ENCODE data around the gene YARS1.

The YARS1 gene

GRCh38 chr1:32757213-32757895, 59.8 kb downstream of the YARS1 start:
- no peaks in the 10 kb centered on the region for H3K9me3 ChIP-seq (replicated peaks; ENCODE audit: insufficient read depth, low read length)
- no peak for DNase-seq
- H3K4me1 ChIP-seq (ENCODE audit: low read length) = 0 out of 2 replicates have a peak, but pooled peaks cover 3% of the 10 kb centered on the region
- peaks cover 11% of the 10 kb centered on the region; the same call in 1 of the 2 replicates for H3K79me2 ChIP-seq (ENCODE audit: low read length)
- no peaks in the 10 kb centered on the region for H4K20me1 ChIP-seq (ENCODE audit: insufficient read depth, low read length)
- TF ChIP-seq EZH2 (optimal IDR thresholded peaks at IDR 0.05; ENCODE audit: low read depth, low read length) (no peak), EZH2phosphoT487 (IDR thresholded peaks at IDR 0.05; ENCODE audit: low read length) (no peak), CTCF (IDR thresholded peaks at IDR 0.05; ENCODE audit: low read length) (no peak)
- H3K36me3 ChIP-seq (replicated peaks; ENCODE audit: insufficient read depth, low read length) = no peaks in the 10 kb centered on the region
- H2AFZ ChIP-seq (ENCODE audit: low read length) = no peak overlapping the region
- H3K27ac ChIP-seq (ENCODE audit: low read length) = no peak overlapping the region
- no peak overlapping the region for H3K9ac ChIP-seq (ENCODE audit: low read length)
- no peaks in the 10 kb centered on the region for H3K27me3 ChIP-seq (replicated peaks; ENCODE audit: insufficient read depth, low read length)
- H3K9me2 ChIP-seq (replicated peaks; ENCODE audit: insufficient read depth, low read length) = no peaks in the 10 kb centered on the region
- H3K4me2 ChIP-seq (ENCODE audit: low read depth, low read length) = no peak overlapping the region
- H3F3A ChIP-seq (ENCODE audit: insufficient read depth, low read length) = no peaks in the 10 kb centered on the region
- no peak overlapping the region for H3K4me3 ChIP-seq (ENCODE audit: low read length)

GRCh38 chr1:32755810-32756159, 61.4 kb downstream of the YARS1 start:
- Histone ChIP-seq H4K20me1 (ENCODE audit: insufficient read depth, low read length) (no peaks in the 10 kb centered on the region), H3K4me2 (ENCODE audit: low read depth, low read length) (no peak overlapping the region)

GRCh38 chr1:32755098-32755809, 61.9 kb downstream of the YARS1 start:
- H3K27me3 ChIP-seq (replicated peaks; ENCODE audit: insufficient read depth, low read length) = no peaks in the 10 kb centered on the region
- H3K27ac ChIP-seq (ENCODE audit: low read length) = no peak overlapping the region
- H2AFZ ChIP-seq (ENCODE audit: low read length) = no peak overlapping the region
- 0 out of 2 replicates have a peak, but pooled peaks cover 3% of the 10 kb centered on the region for H3K4me1 ChIP-seq (ENCODE audit: low read length)
- no peaks in the 10 kb centered on the region for H3K9me3 ChIP-seq (replicated peaks; ENCODE audit: insufficient read depth, low read length)
- no peak overlapping the region for H3K4me3 ChIP-seq (ENCODE audit: low read length)
- H3K9ac ChIP-seq (ENCODE audit: low read length) = no peak overlapping the region
- H3K36me3 ChIP-seq (replicated peaks; ENCODE audit: insufficient read depth, low read length) = no peaks in the 10 kb centered on the region
- TF ChIP-seq EZH2phosphoT487 (IDR thresholded peaks at IDR 0.05; ENCODE audit: low read length) = no peak
- no peak for TF ChIP-seq CTCF (IDR thresholded peaks at IDR 0.05; ENCODE audit: low read length)
- TF ChIP-seq EZH2 (optimal IDR thresholded peaks at IDR 0.05; ENCODE audit: low read depth, low read length) = no peak
- no peaks in the 10 kb centered on the region for H3K9me2 ChIP-seq (replicated peaks; ENCODE audit: insufficient read depth, low read length)
- no peaks in the 10 kb centered on the region for H3F3A ChIP-seq (ENCODE audit: insufficient read depth, low read length)
- no peaks in the 10 kb centered on the region for H4K20me1 ChIP-seq (ENCODE audit: insufficient read depth, low read length)
- no peak overlapping the region for H3K4me2 ChIP-seq (ENCODE audit: low read depth, low read length)
- peaks cover 8% of the 10 kb centered on the region; the same call in 1 of the 2 replicates for H3K79me2 ChIP-seq (ENCODE audit: low read length)
- no peak for DNase-seq

More at GRCh38 chr1:32755810-32756159, 61.4 kb downstream of the YARS1 start:
- Histone ChIP-seq H3K4me3 (ENCODE audit: low read length) (no peak overlapping the region), H3K9me3 (replicated peaks; ENCODE audit: insufficient read depth, low read length) (no peaks in the 10 kb centered on the region), H3K9me2 (replicated peaks; ENCODE audit: insufficient read depth, low read length) (no peaks in the 10 kb centered on the region), H3K27ac (ENCODE audit: low read length) (no peak overlapping the region), H3K36me3 (replicated peaks; ENCODE audit: insufficient read depth, low read length) (no peaks in the 10 kb centered on the region), H2AFZ (ENCODE audit: low read length) (no peak overlapping the region), H3K4me1 (ENCODE audit: low read length) (0 out of 2 replicates have a peak, but pooled peaks cover 3% of the 10 kb centered on the region), H3K27me3 (replicated peaks; ENCODE audit: insufficient read depth, low read length) (no peaks in the 10 kb centered on the region), H3F3A (ENCODE audit: insufficient read depth, low read length) (no peaks in the 10 kb centered on the region), H3K9ac (ENCODE audit: low read length) (no peak overlapping the region), H3K79me2 (ENCODE audit: low read length) (peaks cover 8% of the 10 kb centered on the region; the same call in 1 of the 2 replicates)
- TF ChIP-seq CTCF (IDR thresholded peaks at IDR 0.05; ENCODE audit: low read length) (no peak), EZH2phosphoT487 (IDR thresholded peaks at IDR 0.05; ENCODE audit: low read length) (no peak), EZH2 (optimal IDR thresholded peaks at IDR 0.05; ENCODE audit: low read depth, low read length) (no peak)
- no peak for DNase-seq
